Activated CD8-positive, alpha-beta T cell treated with anti-CD3 and anti-CD28 coated beads for 36 hours (primary cell): ENCODE results near the gene BEST2. TPM values are rescaled to one million over a fixed set of nuclear protein-coding genes. Genes with fewer than 3 reads are reported as not detected.
A peak's percentile ranks its signal among the peaks of the same experiment; 100 is the strongest.

Source experiments
- ATAC-seq: fragments of 200-7000 bp; cut with Tn5 transposase; one replicate; pipeline ENCODE4 v1.10.0; 2021; ENCODE audit warnings: mild to moderate bottlenecking, moderate library complexity
- CTCF ChIA-PET: fragments of 350-600 bp; sonication (Branson Sonifier 250); formaldehyde crosslinking; loops from one replicate; lab custom pipeline; 2021; ENCODE audit warnings: antibody characterized with exemption; lab: Charles Lee
- POLR2A ChIA-PET: fragments of 350-600 bp; sonication (Branson Sonifier 250); formaldehyde crosslinking; loops from one replicate; lab custom pipeline; 2021; ENCODE audit warnings: antibody characterized with exemption; lab: Charles Lee
- DNase-seq: peaks from one replicate; pipeline ENCODE4 v3.0.0-alpha.2; 2020
- H3K27ac Mint-ChIP-seq: one replicate; pipeline ENCODE4 v1.8.0; 2021; ENCODE audit warnings: mild to moderate bottlenecking, mixed read lengths
- H3K27me3 Mint-ChIP-seq: one replicate; pipeline ENCODE4 v1.8.0; 2021; ENCODE audit warnings: mixed read lengths
- H3K36me3 Mint-ChIP-seq: one replicate; pipeline ENCODE4 v1.8.0; 2021; ENCODE audit warnings: low read depth, mixed read lengths
- H3K4me1 Mint-ChIP-seq: one replicate; pipeline ENCODE4 v1.8.0; 2021; ENCODE audit warnings: low read depth, mixed read lengths
- H3K4me3 Mint-ChIP-seq: one replicate; pipeline ENCODE4 v1.8.0; 2021; ENCODE audit warnings: mild to moderate bottlenecking, moderate library complexity, mixed read lengths
- H3K9me3 Mint-ChIP-seq: one replicate; pipeline ENCODE4 v1.8.0; 2021; ENCODE audit warnings: mixed read lengths
- intact Hi-C: fragments of 100-400 bp; cut with micrococcal nuclease; formaldehyde crosslinking; loops from one replicate; pipeline ENCODE4 v1.10.0; 2022
- total RNA-seq, 2 experiments: library from RNA; stranded (reverse); gene quantifications; one replicate each; pipeline ENCODE4 v1.2.3, GENCODE V29; 2021
- TF ChIP-seq, protein P1 (sequence below): fragments of 200-600 bp; IDR thresholded peaks from one replicate; pipeline ENCODE4 v1.8.0; 2022; ENCODE audit warnings: antibody characterized with exemption, mild to moderate bottlenecking

The BEST2 gene
- total RNA-seq, 2 experiments from 2014 or later, result not detected

DNA sequence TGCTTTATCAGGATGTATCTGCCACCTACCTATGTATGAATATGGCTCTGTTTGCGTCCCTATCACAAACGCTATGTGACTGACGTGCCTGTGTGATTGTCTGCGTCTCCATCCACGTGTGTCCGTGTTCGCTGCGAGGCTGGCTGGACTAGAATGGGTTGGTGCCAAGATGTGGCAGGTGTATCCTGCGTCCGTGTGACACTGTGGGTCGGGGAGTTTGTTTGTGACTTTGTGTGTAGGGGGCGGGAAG lies 30.5 kb downstream of the BEST2 start:
- POLR2A ChIA-PET, result interaction anchor here (0.6 to 3.9 kb wide), 10 partner anchors 8 to 183 kb away, joined by 3 to 97 read pairs (median 6); partner anchors contain the start of genes GET3, JUNB, PRDX2 and THSD8

DNA sequence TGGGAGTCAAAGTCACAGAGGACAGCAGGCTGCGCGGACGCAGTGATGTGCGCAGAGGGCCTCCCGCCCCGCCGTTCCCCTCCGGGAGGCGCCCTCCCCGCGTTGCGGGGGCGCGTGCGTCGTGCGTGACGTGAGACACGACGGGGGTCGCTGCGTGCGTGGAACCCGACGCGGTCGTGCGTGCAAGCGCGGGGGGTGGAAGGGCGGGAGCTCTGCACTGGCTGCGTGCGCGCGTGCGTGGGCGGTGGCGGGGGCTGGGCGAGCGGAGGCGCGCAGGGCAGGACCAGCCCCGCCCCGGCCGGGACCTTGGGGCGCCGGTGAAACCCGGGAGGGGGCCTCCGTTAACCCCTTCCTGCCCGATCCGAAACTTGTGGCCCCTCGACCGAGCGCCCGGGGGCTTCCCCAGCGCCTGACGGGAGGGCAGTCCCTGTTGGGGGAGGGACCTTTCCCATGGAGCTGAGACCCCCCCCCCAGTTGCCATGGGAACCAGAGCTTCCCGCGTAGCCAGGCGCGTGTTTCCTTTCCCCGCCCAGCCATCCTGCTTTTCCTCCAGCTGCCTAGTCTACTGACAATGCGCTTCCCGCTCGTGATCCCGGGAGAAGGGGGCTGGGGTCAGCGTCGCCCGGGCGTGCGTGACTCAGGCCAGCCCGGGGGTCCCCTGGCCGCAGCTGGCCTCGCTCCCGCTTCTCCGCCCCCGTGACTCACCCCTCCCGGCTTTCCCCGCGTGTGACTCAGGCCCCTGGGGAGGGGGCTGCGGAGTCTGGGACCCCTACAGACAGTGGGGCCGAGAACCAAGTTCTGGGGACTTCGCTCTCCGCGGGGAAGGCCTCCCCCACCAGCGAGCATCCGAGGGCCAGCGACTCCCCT lies 31.1 kb downstream of the BEST2 start:
- no peaks in the 10 kb centered on the region for H3K9me3 Mint-ChIP-seq
- CTCF ChIA-PET, result interaction anchor here (0.7 to 9.2 kb wide), 6 partner anchors 14 to 115 kb away, joined by 3 to 326 read pairs (median 3); partner anchors contain the start of genes JUNB, PRDX2 and THSD8
- peak; percentile 93 for DNase-seq
- H3K27me3 Mint-ChIP-seq, result no peaks in the 10 kb centered on the region
- peak; percentile 43 for ATAC-seq
- intact Hi-C loops, result no loop called here
- POLR2A ChIA-PET, result interaction anchor here (0.6 to 3.9 kb wide), 12 partner anchors 8 to 1044 kb away, joined by 3 to 97 read pairs (median 4); partner anchors contain the start of genes CALR, GET3, JUNB and PRDX2
- peak overlapping the region; percentile 75 for H3K4me3 Mint-ChIP-seq
- H3K36me3 Mint-ChIP-seq, result no peaks in the 10 kb centered on the region
- TF ChIP-seq, protein P1, sequence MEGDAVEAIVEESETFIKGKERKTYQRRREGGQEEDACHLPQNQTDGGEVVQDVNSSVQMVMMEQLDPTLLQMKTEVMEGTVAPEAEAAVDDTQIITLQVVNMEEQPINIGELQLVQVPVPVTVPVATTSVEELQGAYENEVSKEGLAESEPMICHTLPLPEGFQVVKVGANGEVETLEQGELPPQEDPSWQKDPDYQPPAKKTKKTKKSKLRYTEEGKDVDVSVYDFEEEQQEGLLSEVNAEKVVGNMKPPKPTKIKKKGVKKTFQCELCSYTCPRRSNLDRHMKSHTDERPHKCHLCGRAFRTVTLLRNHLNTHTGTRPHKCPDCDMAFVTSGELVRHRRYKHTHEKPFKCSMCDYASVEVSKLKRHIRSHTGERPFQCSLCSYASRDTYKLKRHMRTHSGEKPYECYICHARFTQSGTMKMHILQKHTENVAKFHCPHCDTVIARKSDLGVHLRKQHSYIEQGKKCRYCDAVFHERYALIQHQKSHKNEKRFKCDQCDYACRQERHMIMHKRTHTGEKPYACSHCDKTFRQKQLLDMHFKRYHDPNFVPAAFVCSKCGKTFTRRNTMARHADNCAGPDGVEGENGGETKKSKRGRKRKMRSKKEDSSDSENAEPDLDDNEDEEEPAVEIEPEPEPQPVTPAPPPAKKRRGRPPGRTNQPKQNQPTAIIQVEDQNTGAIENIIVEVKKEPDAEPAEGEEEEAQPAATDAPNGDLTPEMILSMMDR, result no peak
- H3K4me1 Mint-ChIP-seq, result peaks cover 31% of the 10 kb centered on the region
- H3K27ac Mint-ChIP-seq, result no peak overlapping the region

More for the DNA sequence above, 30.5 kb downstream of the BEST2 start:
- TF ChIP-seq, protein P1, result no peak
- H3K4me3 Mint-ChIP-seq, result peak overlapping the region; percentile 75
- CTCF ChIA-PET, result interaction anchor here (0.7 to 9.2 kb wide), 3 partner anchors 14 to 115 kb away, joined by 3 to 326 read pairs (median 3); partner anchors contain the start of genes JUNB, PRDX2 and THSD8
- H3K36me3 Mint-ChIP-seq, result no peaks in the 10 kb centered on the region
- intact Hi-C loops, result no loop called here
- H3K9me3 Mint-ChIP-seq, result no peaks in the 10 kb centered on the region
- ATAC-seq (no peak), DNase-seq (no peak)
- no peak overlapping the region for H3K27ac Mint-ChIP-seq
- H3K27me3 Mint-ChIP-seq, result no peaks in the 10 kb centered on the region
- H3K4me1 Mint-ChIP-seq, result peaks cover 36% of the 10 kb centered on the region

DNA sequence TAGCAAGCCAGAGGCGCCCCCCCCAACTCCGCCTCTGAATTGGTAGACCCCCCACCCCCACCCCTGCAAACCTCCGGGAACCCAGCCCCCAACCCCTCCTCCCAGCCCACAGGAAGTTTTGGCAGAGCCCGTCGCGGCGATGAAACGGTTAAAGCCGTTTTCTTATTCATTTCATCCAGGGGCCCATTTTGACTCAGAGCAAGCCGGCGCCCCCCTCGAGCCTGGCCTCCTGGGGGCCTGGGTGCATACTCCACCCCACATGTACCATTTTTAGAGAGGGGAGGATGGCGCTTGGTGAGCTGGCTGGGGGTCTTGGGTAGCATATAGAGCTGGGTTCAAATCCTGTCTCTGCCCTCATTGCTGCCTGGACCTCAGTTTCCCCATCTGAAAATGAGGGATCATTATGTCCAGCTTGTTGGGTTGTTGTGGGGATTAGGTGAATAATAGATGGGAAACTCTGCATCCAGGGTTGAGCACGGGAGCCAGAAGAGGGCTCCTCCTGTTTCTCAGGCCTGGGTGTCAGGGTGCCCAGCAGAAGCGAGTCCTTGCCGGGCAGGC lies 31.8 kb downstream of the BEST2 start:
- POLR2A ChIA-PET, result interaction anchor here (0.6 to 3.9 kb wide), 10 partner anchors 7 to 1045 kb away, joined by 3 to 97 read pairs (median 6); partner anchors contain the start of genes CALR, GET3, JUNB and PRDX2
- Mint-ChIP-seq H3K4me1 (peaks cover 35% of the 10 kb centered on the region), H3K27me3 (no peaks in the 10 kb centered on the region), H3K27ac (no peak overlapping the region), H3K9me3 (no peaks in the 10 kb centered on the region), H3K4me3 (peak overlapping the region; percentile 75), H3K36me3 (no peaks in the 10 kb centered on the region)
- CTCF ChIA-PET, result interaction anchor here (0.7 to 9.2 kb wide), 4 partner anchors 13 to 63 kb away, joined by 3 to 326 read pairs (median 3); partner anchors contain the start of genes JUNB, PRDX2 and THSD8
- ATAC-seq, result peak; percentile 36
- peak; percentile 94 for DNase-seq
- intact Hi-C loops, result no loop called here
- TF ChIP-seq, protein P1, result peak; percentile 28

DNA sequence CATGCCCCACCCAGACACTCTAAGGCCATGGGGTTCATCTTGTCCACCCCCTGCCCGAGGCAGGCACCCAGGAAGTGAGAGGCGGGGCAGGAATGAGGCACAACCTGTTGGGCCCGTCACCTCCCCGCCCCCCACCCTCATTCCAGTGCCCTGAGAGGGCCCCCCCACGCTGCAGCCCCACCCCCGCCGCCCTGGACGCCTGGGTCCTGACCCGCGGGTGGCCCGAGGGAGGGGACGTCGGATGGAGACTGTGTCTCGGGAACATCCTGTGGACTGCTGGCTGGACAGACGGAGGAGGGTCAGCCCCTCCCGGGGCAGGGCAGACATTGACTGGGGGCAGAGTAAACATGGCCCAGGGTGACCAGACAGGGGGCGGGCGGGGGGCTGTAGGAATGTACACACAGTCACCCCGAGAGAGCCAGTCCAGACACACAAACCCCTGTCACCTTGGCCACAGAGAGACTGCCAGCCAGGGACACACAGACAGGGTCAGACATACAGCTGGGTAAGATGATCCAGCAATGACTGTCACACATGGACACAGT lies 32.3 kb downstream of the BEST2 start:
- DNase-seq (peak; percentile 49), ATAC-seq (no peak)
- Mint-ChIP-seq H3K36me3 (no peaks in the 10 kb centered on the region), H3K27ac (no peak overlapping the region), H3K9me3 (no peaks in the 10 kb centered on the region), H3K4me3 (peak overlapping the region; percentile 75), H3K4me1 (peaks cover 34% of the 10 kb centered on the region), H3K27me3 (no peaks in the 10 kb centered on the region)
- POLR2A ChIA-PET, result interaction anchor here (1.5 to 3.9 kb wide), 4 partner anchors 9 to 47 kb away, joined by 4 to 97 read pairs (median 14); partner anchors contain the start of genes GET3 and JUNB
- TF ChIP-seq, protein P1, result no peak
- CTCF ChIA-PET, result interaction anchor here (9.2 kb wide), 1 partner anchor 12 kb away, joined by 326 read pairs; the partner anchor contains the start of genes JUNB, PRDX2 and THSD8
- intact Hi-C loops, result no loop called here
